ENCODE measurements around the gene EXOC2. TPM values are rescaled to one million over a fixed set of nuclear protein-coding genes. Genes with fewer than 3 reads are reported as not detected.

EXOC2 gene
- polyA plus RNA-seq, 1 donor (not counting 4 experiments of a cell fraction or from before 2014, with no cell fraction given), result 28.4 TPM

DNA sequence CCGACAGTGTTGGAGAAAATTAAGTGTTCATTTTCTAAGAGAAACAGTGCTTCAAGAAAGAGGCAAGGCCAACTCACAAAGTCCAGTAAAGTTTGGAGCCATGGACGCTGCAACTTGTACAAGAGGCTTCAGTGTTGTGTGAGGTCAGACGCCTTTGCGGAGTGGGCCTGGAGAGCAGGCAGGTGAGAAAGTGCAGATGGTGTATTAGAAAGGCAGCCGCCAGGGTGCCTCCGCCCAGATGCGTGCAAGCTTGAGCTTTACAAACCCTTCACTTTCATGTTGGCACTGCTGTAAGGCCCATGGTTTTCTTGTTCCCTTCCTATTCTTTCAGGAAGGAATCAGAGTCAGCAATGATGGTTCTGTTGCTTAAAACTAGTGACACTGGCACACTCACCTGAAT, 25.4 kb upstream of the EXOC2 start:
- no peaks in the 10 kb centered on the region for H3K36me3 ChIP-seq (ENCODE audit: control insufficient read depth in 2 of 2, extremely low read depth in 1 of 2, insufficient read depth in 2 of 2, low read length in 2 of 2)
- no peak overlapping the region for H3K9ac ChIP-seq (ENCODE audit: control insufficient read depth, extremely low read depth, insufficient read depth, low read length)
- dilution Hi-C loops (cut with MboI; ENCODE audit: extremely low pct_ligation_motif_present, low sequenced_read_pairs), result no loop called here
- FAIRE-seq, result no peak
- H3K27me3 ChIP-seq (ENCODE audit: control insufficient read depth, extremely low read depth, insufficient read depth, low read length), result no peaks in the 10 kb centered on the region
- no peaks in the 10 kb centered on the region for H3K79me2 ChIP-seq (ENCODE audit: control insufficient read depth, insufficient read depth, low read length)
- no peak overlapping the region for H3K4me2 ChIP-seq (ENCODE audit: control insufficient read depth, extremely low read depth, insufficient read depth, low read depth, low read length)
- H4K20me1 ChIP-seq (ENCODE audit: control insufficient read depth, extremely low read depth, insufficient read depth, low read length), result no peaks in the 10 kb centered on the region
- H3K4me1 ChIP-seq (ENCODE audit: control insufficient read depth, extremely low read depth, insufficient read depth, low read length), result no peaks in the 10 kb centered on the region
- no peak for TF ChIP-seq EZH2 (IDR thresholded peaks at IDR 0.05; ENCODE audit: low read length)
- TF ChIP-seq, protein P1, sequence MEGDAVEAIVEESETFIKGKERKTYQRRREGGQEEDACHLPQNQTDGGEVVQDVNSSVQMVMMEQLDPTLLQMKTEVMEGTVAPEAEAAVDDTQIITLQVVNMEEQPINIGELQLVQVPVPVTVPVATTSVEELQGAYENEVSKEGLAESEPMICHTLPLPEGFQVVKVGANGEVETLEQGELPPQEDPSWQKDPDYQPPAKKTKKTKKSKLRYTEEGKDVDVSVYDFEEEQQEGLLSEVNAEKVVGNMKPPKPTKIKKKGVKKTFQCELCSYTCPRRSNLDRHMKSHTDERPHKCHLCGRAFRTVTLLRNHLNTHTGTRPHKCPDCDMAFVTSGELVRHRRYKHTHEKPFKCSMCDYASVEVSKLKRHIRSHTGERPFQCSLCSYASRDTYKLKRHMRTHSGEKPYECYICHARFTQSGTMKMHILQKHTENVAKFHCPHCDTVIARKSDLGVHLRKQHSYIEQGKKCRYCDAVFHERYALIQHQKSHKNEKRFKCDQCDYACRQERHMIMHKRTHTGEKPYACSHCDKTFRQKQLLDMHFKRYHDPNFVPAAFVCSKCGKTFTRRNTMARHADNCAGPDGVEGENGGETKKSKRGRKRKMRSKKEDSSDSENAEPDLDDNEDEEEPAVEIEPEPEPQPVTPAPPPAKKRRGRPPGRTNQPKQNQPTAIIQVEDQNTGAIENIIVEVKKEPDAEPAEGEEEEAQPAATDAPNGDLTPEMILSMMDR (optimal IDR thresholded peaks at IDR 0.05 in 1 of 3, IDR thresholded peaks at IDR 0.05 in 1 of 3, conservative IDR thresholded peaks at IDR 0.05 in 1 of 3; ENCODE audit: extremely low read depth in 1 of 3, insufficient read depth in 2 of 3, low read length in 3 of 3), result no peak
- DNase-seq (ENCODE audit: low read depth, low spot score), result no peak
- H3K4me3 ChIP-seq (ENCODE audit: control insufficient read depth in 2 of 3, extremely low read depth in 1 of 3, insufficient read depth in 2 of 3, low read depth in 1 of 3, low read length in 3 of 3), result no peak overlapping the region
- H3K27ac ChIP-seq (ENCODE audit: control insufficient read depth, insufficient read depth, low read length), result no peak overlapping the region
- H3K9me3 ChIP-seq (ENCODE audit: control insufficient read depth, low read depth, low read length), result no peaks in the 10 kb centered on the region
- no peak overlapping the region for H2AFZ ChIP-seq (ENCODE audit: control insufficient read depth, low read length)
- no peaks in the 10 kb centered on the region for H3K9me1 ChIP-seq (ENCODE audit: control insufficient read depth, extremely low read depth, insufficient read depth, low read length)

DNA sequence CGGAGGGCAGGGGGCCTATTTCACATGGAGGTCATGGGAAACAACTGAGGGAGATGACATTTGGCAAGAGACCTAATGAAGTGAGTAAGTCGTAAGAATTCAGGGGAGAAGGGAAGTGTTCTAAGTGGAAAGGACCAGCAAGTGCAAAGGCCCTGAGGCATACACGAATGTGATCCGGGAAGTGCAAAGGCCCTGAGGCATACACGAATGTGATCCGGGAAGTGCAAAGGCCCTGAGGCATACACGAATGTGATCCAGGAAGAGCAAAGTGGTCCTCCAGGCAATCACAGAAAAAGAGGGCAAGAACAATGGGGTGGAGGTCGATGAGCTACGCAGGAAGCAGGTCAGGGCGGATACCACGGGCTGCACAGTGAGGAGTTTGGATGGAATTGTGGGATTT, 24.2 kb upstream of the EXOC2 start:
- Histone ChIP-seq H2AFZ (ENCODE audit: control insufficient read depth, low read length) (no peak overlapping the region), H3K9me1 (ENCODE audit: control insufficient read depth, extremely low read depth, insufficient read depth, low read length) (no peaks in the 10 kb centered on the region), H3K9me3 (ENCODE audit: control insufficient read depth, low read depth, low read length) (no peaks in the 10 kb centered on the region), H3K36me3 (ENCODE audit: control insufficient read depth in 2 of 2, extremely low read depth in 1 of 2, insufficient read depth in 2 of 2, low read length in 2 of 2) (no peaks in the 10 kb centered on the region), H3K4me2 (ENCODE audit: control insufficient read depth, extremely low read depth, insufficient read depth, low read depth, low read length) (no peak overlapping the region), H3K27me3 (ENCODE audit: control insufficient read depth, extremely low read depth, insufficient read depth, low read length) (no peaks in the 10 kb centered on the region), H3K79me2 (ENCODE audit: control insufficient read depth, insufficient read depth, low read length) (no peaks in the 10 kb centered on the region), H3K4me1 (ENCODE audit: control insufficient read depth, extremely low read depth, insufficient read depth, low read length) (no peaks in the 10 kb centered on the region), H3K27ac (ENCODE audit: control insufficient read depth, insufficient read depth, low read length) (no peak overlapping the region), H4K20me1 (ENCODE audit: control insufficient read depth, extremely low read depth, insufficient read depth, low read length) (no peaks in the 10 kb centered on the region), H3K4me3 (ENCODE audit: control insufficient read depth in 2 of 3, extremely low read depth in 1 of 3, insufficient read depth in 2 of 3, low read depth in 1 of 3, low read length in 3 of 3) (no peak overlapping the region), H3K9ac (ENCODE audit: control insufficient read depth, extremely low read depth, insufficient read depth, low read length) (no peak overlapping the region)
- DNase-seq (ENCODE audit: low read depth, low spot score) (no peak), FAIRE-seq (no peak)
- dilution Hi-C loops (cut with MboI; ENCODE audit: extremely low pct_ligation_motif_present, low sequenced_read_pairs), result no loop called here
- no peak for TF ChIP-seq EZH2 (IDR thresholded peaks at IDR 0.05; ENCODE audit: low read length)
- TF ChIP-seq, protein P1 (optimal IDR thresholded peaks at IDR 0.05 in 1 of 3, IDR thresholded peaks at IDR 0.05 in 1 of 3, conservative IDR thresholded peaks at IDR 0.05 in 1 of 3; ENCODE audit: extremely low read depth in 1 of 3, insufficient read depth in 2 of 3, low read length in 3 of 3), result no peak

Data from keratinocyte (primary cell).